Esophagus muscularis mucosa (tissue), 4 donors: Measurements from ENCODE around the gene PCDHGA3. TPM values are rescaled to one million over a fixed set of nuclear protein-coding genes. Genes with fewer than 3 reads are reported as not detected.

Experiments used
- DNase-seq: peaks from one replicate; pipeline ENCODE4 v3.0.0-alpha.2; 2017; ENCODE audit errors: extremely low spot score
- H3K27ac ChIP-seq, 4 donors: fragments of 200-600 bp; sonication (generic); replicated peaks in 1 of 4; 1 replicate in 3 of 4; 2 replicates in 1 of 4; pipeline ENCODE4 v1.5.1; 2016 to 2019; ENCODE audit warnings: mild to moderate bottlenecking in 1 of 4
- H3K27me3 ChIP-seq, 4 donors: fragments of 200-600 bp; sonication (generic); one replicate each; pipeline versions ENCODE4 v1.5.1 to v1.6.0; 2016 to 2019
- H3K36me3 ChIP-seq, 4 donors: fragments of 200-600 bp; sonication (generic); one replicate each; pipeline ENCODE4 v1.5.1; 2016 to 2019
- H3K4me1 ChIP-seq, 4 donors: fragments of 200-600 bp; sonication (generic); one replicate each; pipeline ENCODE4 v1.5.1; 2016 to 2019
- H3K4me3 ChIP-seq, 4 donors: fragments of 200-600 bp; sonication (generic); 1 replicate in 2 of 4; 2 replicates in 2 of 4; pipeline ENCODE4 v1.5.1; 2016 to 2019; ENCODE audit warnings: mild to moderate bottlenecking in 4 of 4, moderate library complexity in 1 of 4
- H3K9me3 ChIP-seq, 4 donors: fragments of 200-600 bp; sonication (generic); 1 replicate in 3 of 4; 2 replicates in 1 of 4; pipeline ENCODE4 v1.5.1; 2016 to 2019
- EP300 ChIP-seq: sonication (generic); formaldehyde crosslinking; IDR thresholded peaks from one replicate; pipeline ENCODE4 v1.6.1; 2017; ENCODE audit warnings: antibody characterized with exemption
- POLR2A ChIP-seq: fragments of 450-650 bp; IDR thresholded peaks from one replicate; pipeline ENCODE4 v1.6.1; 2017; ENCODE audit warnings: antibody characterized with exemption, moderate library complexity, mild to moderate bottlenecking, low read depth
- POLR2AphosphoS5 ChIP-seq, 2 donors: sonication (generic); formaldehyde crosslinking; IDR thresholded peaks; one replicate each; pipeline ENCODE4 v1.6.1; 2017; ENCODE audit warnings: antibody characterized with exemption in 2 of 2
- WGBS: methylation state at CpG from one replicate; pipeline ENCODE4 v1.1.5; 2018; 5-methylcytosine and 5-hydroxymethylcytosine counted together
- intact Hi-C: fragments of 100-400 bp; cut with DNase I; formaldehyde crosslinking; loops from one replicate; pipeline ENCODE4 v1.15.1; 2023
- total RNA-seq, 4 donors: library from RNA; depleted of rRNA; stranded (reverse); fragments of >200 nt; gene quantifications; one replicate each; pipeline versions ENCODE4 v1.1.0 to v1.2.1, GENCODE V29; 2016
- TF ChIP-seq, protein P1 (sequence below), 3 experiments: fragments of 200-600 bp in 2 of 3; fragments of 450-650 bp in 1 of 3; sonication (generic) in 2 of 3; IDR thresholded peaks; one replicate each; pipeline ENCODE4 v1.5.1; 2017 to 2019; ENCODE audit warnings: antibody characterized with exemption in 3 of 3, mild to moderate bottlenecking in 2 of 3, moderate library complexity in 1 of 3

Gene PCDHGA3
- total RNA-seq = 1 to 10 TPM; 1.7 to 2.6 (median 1.8) TPM

DNA sequence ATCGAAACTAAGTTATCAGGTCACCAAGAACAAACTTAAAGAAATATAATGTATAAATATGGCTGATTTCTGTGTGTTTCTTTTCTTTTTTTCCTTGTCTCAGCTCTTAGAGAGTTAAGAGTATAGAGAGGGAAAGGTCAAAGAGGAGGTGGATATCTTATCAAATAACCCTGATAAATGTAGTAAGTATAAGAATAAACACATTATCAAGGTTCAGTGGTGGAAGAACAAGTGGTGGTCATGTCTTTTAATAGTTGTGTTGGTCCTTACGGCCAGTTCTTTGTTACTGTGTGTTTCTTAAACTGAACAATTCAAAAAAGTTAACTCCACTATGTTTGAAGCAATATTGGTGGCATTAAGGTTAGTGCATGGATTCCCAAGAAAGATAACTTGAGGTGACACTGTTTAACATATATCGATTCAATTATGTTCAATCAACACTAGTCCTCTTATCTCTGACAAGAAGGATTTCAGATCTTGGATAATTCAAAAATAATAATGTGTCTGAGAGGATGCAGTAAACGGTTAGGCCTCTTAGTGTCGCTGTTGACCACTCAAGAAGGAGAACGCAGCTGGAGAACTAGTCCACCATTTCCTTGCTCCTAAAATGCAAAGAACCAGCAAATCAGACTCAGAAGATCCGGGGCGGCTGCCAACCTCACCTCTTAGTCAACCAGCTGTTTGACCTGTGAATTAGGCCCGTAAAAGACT lies at the start of gene PCDHGA3:
Gene PCDHGA3, plus strand, starts transcription at position 588 of the 711 bp plus-strand sequence. CDS start 205 bp downstream, outside the sequence.
- WGBS = 28% methylated on average over 9 of the region's 9 CpGs
- Histone ChIP-seq H3K36me3 (no peaks in the 10 kb centered on the region), H3K27me3 (peaks cover 0 to 60% (median 0%) of the 10 kb centered on the region in 4 donors), H3K9me3 (peaks cover 0 to 100% (median 81%) of the 10 kb centered on the region in 4 donors), H3K4me1 (no peaks in the 10 kb centered on the region), H3K4me3 (peak within 1 kb of the TSS; percentile 26 to 30 (median 29)), H3K27ac (no peak within 1 kb of the TSS)
- intact Hi-C loops = no loop called here
- DNase-seq = no peak
- no peak for TF ChIP-seq POLR2A
- TF ChIP-seq, protein P1, sequence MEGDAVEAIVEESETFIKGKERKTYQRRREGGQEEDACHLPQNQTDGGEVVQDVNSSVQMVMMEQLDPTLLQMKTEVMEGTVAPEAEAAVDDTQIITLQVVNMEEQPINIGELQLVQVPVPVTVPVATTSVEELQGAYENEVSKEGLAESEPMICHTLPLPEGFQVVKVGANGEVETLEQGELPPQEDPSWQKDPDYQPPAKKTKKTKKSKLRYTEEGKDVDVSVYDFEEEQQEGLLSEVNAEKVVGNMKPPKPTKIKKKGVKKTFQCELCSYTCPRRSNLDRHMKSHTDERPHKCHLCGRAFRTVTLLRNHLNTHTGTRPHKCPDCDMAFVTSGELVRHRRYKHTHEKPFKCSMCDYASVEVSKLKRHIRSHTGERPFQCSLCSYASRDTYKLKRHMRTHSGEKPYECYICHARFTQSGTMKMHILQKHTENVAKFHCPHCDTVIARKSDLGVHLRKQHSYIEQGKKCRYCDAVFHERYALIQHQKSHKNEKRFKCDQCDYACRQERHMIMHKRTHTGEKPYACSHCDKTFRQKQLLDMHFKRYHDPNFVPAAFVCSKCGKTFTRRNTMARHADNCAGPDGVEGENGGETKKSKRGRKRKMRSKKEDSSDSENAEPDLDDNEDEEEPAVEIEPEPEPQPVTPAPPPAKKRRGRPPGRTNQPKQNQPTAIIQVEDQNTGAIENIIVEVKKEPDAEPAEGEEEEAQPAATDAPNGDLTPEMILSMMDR (IDR thresholded peaks at IDR 0.05) = peak in 1 of 3 experiments; percentile 15

DNA sequence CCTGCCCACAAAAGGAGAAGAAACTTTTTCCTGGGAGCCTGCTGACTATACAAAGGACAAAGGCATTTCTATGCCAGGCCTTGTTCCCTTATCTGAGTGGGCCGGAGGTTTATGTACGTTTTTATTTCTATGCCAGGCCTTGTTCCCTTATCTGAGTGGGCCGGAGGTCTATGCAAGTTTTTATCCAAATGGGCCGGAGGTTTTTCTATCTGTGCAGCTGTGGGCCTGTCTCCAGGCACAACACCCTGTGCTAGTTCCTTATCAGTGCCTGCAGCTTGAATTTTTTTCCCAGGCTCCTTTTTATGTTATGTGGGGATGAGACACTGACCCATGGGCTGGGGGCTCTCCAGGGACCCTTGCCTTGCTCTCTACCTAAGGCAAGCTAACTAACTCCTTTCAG lies 45.3 kb upstream of the PCDHGA3 start:
- Histone ChIP-seq H3K27me3 (no peaks in the 10 kb centered on the region), H3K36me3 (peaks cover 0 to 23% (median 5%) of the 10 kb centered on the region in 4 donors), H3K9me3 (peaks cover 5 to 98% (median 97%) of the 10 kb centered on the region in 4 donors), H3K4me3 (no peak overlapping the region), H3K27ac (no peak overlapping the region), H3K4me1 (no peaks in the 10 kb centered on the region)
- no peak for DNase-seq
- TF ChIP-seq EP300 = no peak
- no peak for TF ChIP-seq POLR2AphosphoS5 (IDR thresholded peaks at IDR 0.05)
- TF ChIP-seq POLR2A = no peak
- TF ChIP-seq, protein P1 (IDR thresholded peaks at IDR 0.05) = no peak
- 86% methylated on average over 4 of the region's 4 CpGs for WGBS
- intact Hi-C loops = no loop called here

DNA sequence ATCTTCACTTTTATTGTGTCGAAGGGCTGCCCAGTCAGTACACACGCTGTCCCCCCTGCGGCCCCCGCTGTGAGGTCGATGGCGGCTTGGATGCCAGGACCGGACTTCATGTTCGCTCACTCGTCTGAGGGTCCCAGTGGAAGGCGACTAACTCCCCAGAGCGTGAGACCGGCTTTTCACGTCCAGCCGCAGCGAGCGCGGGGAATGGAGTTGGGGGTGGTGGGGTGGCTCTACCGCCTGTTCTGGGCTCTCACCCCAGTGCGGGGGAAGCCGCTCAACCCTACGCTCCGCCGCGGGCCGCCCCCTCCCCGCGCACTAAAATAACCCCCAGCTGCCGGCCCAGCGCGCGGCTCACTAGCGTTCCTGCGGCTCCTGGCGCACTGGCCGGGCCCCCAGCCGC lies 39.9 kb upstream of the PCDHGA3 start, which contains the start of gene SLC25A2:
Gene SLC25A2, minus strand, starts transcription at position 294 of the 400 bp plus-strand sequence. Its CDS starts 184 bp downstream, at position 110.
- Histone ChIP-seq H3K36me3 (no peaks in the 10 kb centered on the region), H3K9me3 (peaks cover 0 to 100% (median 97%) of the 10 kb centered on the region in 4 donors), H3K4me1 (no peaks in the 10 kb centered on the region), H3K4me3 (no peak within 1 kb of the TSS), H3K27ac (no peak within 1 kb of the TSS), H3K27me3 (no peaks in the 10 kb centered on the region)
- DNase-seq = no peak
- intact Hi-C loops = no loop called here
- TF ChIP-seq POLR2A (no peak), EP300 (no peak), POLR2AphosphoS5 (IDR thresholded peaks at IDR 0.05) (no peak)
- TF ChIP-seq, protein P1 (IDR thresholded peaks at IDR 0.05) = no peak
- WGBS = 39% methylated on average over 20 of the region's 36 CpGs

GRCh38 chr5:141306630-141307029 lies 37.0 kb upstream of the PCDHGA3 start:
- H3K36me3 ChIP-seq = no peaks in the 10 kb centered on the region
- no peaks in the 10 kb centered on the region for H3K4me1 ChIP-seq
- H3K9me3 ChIP-seq = peaks cover 0 to 100% (median 98%) of the 10 kb centered on the region in 4 donors
- no peak for TF ChIP-seq EP300
- TF ChIP-seq, protein P1 (IDR thresholded peaks at IDR 0.05) = no peak
- no peak for TF ChIP-seq POLR2AphosphoS5 (IDR thresholded peaks at IDR 0.05)
- no peak for TF ChIP-seq POLR2A
- 100% methylated on average over 1 of the region's 1 CpG for WGBS
- H3K27ac ChIP-seq = no peak overlapping the region
- intact Hi-C loops = no loop called here
- no peak overlapping the region for H3K4me3 ChIP-seq
- H3K27me3 ChIP-seq = no peaks in the 10 kb centered on the region
- DNase-seq = no peak
